Chondrocyte (in vitro differentiated cells): ENCODE data around the gene TREM1. TPM values are rescaled to one million over a fixed set of nuclear protein-coding genes. Genes with fewer than 3 reads are reported as not detected.

Source experiments
- DNase-seq: peaks from one replicate; pipeline ENCODE4 v3.0.0; 2021; ENCODE audit warnings: mixed read lengths, low spot score
- H3K27ac Mint-ChIP-seq: one replicate; pipeline ENCODE4 v1.8.0; 2021; ENCODE audit warnings: mild to moderate bottlenecking, moderate library complexity, mixed read lengths; ENCODE audit not compliant: unreplicated experiment
- H3K27me3 Mint-ChIP-seq: 2 replicates; pipeline ENCODE4 v1.8.0; 2021; ENCODE audit warnings: low read depth, mixed read lengths
- H3K36me3 Mint-ChIP-seq: 2 replicates; pipeline ENCODE4 v1.8.0; 2021; ENCODE audit warnings: low read depth, mixed read lengths
- H3K4me1 Mint-ChIP-seq: 2 replicates; pipeline ENCODE4 v1.8.0; 2021; ENCODE audit warnings: low read depth, mild to moderate bottlenecking, mixed read lengths
- H3K4me3 Mint-ChIP-seq: one replicate; pipeline ENCODE4 v1.8.0; 2021; ENCODE audit warnings: mild to moderate bottlenecking, moderate library complexity, mixed read lengths; ENCODE audit not compliant: unreplicated experiment
- H3K9me3 Mint-ChIP-seq: 2 replicates; pipeline ENCODE4 v1.8.0; 2021; ENCODE audit warnings: low read depth, mixed read lengths
- CTCF ChIP-seq: fragments of 200-600 bp; sonication (generic); IDR thresholded peaks from 2 replicates; pipeline ENCODE4 v1.5.0; 2021; ENCODE audit warnings: antibody characterized with exemption, mild to moderate bottlenecking, moderate library complexity
- total RNA-seq: library from RNA; stranded (reverse); gene quantifications from 3 replicates; pipeline ENCODE4 v1.2.1, GENCODE V29; 2021

Gene TREM1
- total RNA-seq, 1 donor from 2014 or later = 0.25 TPM

DNA sequence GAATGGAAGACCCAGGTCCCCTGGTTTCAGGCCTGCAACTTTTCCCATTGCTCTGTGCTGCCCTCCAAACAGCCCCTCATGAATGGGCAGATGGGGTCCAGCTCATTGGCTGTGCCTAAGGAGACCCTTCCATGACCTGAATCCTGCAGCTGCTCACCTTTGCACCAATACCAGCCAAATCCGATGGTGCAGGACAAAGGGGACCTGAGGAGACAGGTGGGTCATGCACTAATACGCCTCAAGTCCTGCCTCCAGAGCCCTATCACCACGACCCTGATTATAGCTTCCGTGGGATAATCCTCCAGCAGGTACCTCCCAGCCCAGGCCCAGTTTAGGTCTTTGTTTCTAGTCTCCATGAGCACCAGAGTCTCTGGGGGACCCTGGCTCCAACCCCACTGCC, 16.8 kb downstream of the TREM1 start:
- Mint-ChIP-seq H3K9me3 (peaks cover 6% of the 10 kb centered on the region), H3K36me3 (peaks cover 2% of the 10 kb centered on the region), H3K4me1 (no peaks in the 10 kb centered on the region), H3K27ac (no peak overlapping the region), H3K27me3 (peaks cover 22% of the 10 kb centered on the region), H3K4me3 (no peak overlapping the region)
- TF ChIP-seq CTCF = no peak
- DNase-seq = no peak

GRCh38 chr6:41269166-41269565, 17.3 kb downstream of the TREM1 start:
- no peak overlapping the region for H3K27ac Mint-ChIP-seq
- TF ChIP-seq CTCF = no peak
- peaks cover 2% of the 10 kb centered on the region for H3K36me3 Mint-ChIP-seq
- no peaks in the 10 kb centered on the region for H3K4me1 Mint-ChIP-seq
- H3K4me3 Mint-ChIP-seq = no peak overlapping the region
- H3K27me3 Mint-ChIP-seq = peaks cover 19% of the 10 kb centered on the region
- DNase-seq = no peak
- H3K9me3 Mint-ChIP-seq = peaks cover 6% of the 10 kb centered on the region

DNA sequence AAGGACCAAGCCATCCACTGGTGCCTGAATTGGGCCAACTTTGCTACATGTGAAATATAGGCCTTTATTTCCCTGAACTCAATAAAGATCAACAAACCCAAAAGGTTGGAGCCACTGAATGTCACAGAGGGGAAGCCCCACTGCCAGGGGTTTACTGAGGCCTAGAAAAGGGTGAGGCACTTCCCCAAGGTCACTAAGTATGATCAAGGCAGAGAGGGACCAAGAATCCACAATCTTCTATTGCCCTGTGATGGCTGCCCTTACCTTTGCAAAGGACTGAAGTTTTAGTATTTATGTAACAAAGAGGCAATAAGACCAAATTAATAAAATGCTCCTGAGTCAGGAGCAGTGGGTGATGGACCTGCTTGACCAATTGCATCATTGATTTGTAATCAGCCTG, 18.0 kb downstream of the TREM1 start:
- DNase-seq = no peak
- Mint-ChIP-seq H3K9me3 (peaks cover 10% of the 10 kb centered on the region), H3K36me3 (peaks cover 2% of the 10 kb centered on the region), H3K27ac (no peak overlapping the region), H3K4me1 (no peaks in the 10 kb centered on the region), H3K4me3 (no peak overlapping the region), H3K27me3 (peaks cover 16% of the 10 kb centered on the region)
- no peak for TF ChIP-seq CTCF

DNA sequence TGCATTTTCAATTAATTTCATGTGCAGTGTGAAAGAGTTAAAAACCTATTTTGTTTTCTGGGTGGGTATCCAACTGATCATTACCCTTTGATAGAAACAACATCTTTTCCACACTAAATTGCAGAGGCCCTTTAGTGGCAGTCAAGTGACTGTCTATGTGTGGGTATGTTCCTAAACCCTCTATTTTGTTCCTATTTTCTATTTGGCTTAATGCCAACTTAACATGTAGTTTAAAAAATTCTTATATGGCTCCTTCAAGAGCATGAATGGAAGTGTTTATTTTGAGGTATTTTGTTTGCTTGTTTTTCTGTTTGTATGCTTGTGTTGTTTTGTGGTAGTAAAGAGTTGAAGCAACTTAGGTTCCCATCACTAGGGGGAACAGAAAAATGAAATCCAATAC, 19.9 kb downstream of the TREM1 start:
- Mint-ChIP-seq H3K27me3 (peaks cover 9% of the 10 kb centered on the region), H3K4me1 (no peaks in the 10 kb centered on the region), H3K27ac (no peak overlapping the region), H3K36me3 (peaks cover 4% of the 10 kb centered on the region), H3K9me3 (peaks cover 25% of the 10 kb centered on the region), H3K4me3 (no peak overlapping the region)
- TF ChIP-seq CTCF = no peak
- no peak for DNase-seq

DNA sequence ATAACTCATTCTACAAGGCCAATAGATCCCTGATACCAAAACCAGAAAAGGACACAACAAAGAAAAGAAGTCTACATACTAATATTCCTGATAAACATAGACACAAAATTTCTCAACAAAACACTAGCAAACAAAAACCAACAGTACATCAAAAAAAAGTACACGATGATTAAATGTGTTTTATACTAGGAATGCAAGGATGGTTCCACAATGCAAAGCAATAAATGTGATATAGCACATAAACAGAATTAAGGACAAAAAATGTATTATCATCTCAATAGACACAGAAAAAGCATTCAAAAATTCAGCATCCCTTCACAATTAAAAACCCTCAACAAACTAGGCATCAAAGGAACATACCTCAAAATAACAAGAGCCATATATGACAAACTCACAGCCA, 23.2 kb downstream of the TREM1 start:
- Mint-ChIP-seq H3K4me1 (peaks cover 8% of the 10 kb centered on the region), H3K27ac (no peak overlapping the region), H3K36me3 (peaks cover 4% of the 10 kb centered on the region), H3K27me3 (peaks cover 6% of the 10 kb centered on the region), H3K9me3 (peaks cover 25% of the 10 kb centered on the region), H3K4me3 (no peak overlapping the region)
- no peak for DNase-seq
- no peak for TF ChIP-seq CTCF
